ENCODE measurements around the gene LRRC31. TPM values are rescaled to one million over a fixed set of nuclear protein-coding genes. Genes with fewer than 3 reads are reported as not detected.

Gene LRRC31
- total and polyA plus RNA-seq, 2 of the 13 experiments (the other 11 are each of a cell fraction or from before 2014, with no cell fraction given) = not detected

GRCh38 chr3:169863458-169863899 is 6.3 kb downstream of the LRRC31 start (continued):
- TF ChIP-seq HOMEZ (CRISPR knock-in tag; IDR thresholded peaks at IDR 0.05; ENCODE audit: low read depth) = no peak
- TF ChIP-seq POLR2AphosphoS5 (IDR thresholded peaks at IDR 0.05; ENCODE audit: low read depth, low read length) = no peak
- peak; percentile 93 for TF ChIP-seq STAG1 (CRISPR knock-in tag; IDR thresholded peaks at IDR 0.05)
- no peak for TF ChIP-seq LBX2 (CRISPR knock-in tag; IDR thresholded peaks at IDR 0.05; ENCODE audit: borderline replicate concordance)
- TF ChIP-seq MYNN (CRISPR knock-in tag; IDR thresholded peaks at IDR 0.05; ENCODE audit: low read depth) = no peak
- no peak for TF ChIP-seq ZNF563 (CRISPR knock-in tag; IDR thresholded peaks at IDR 0.05)
- TF ChIP-seq ZSCAN9 (CRISPR knock-in tag; IDR thresholded peaks at IDR 0.05; ENCODE audit: borderline replicate concordance) = no peak
- TF ChIP-seq ZMYM2 (CRISPR knock-in tag; IDR thresholded peaks at IDR 0.05) = no peak
- 0 out of 2 replicates have a peak, but pooled peaks have one; percentile 32 for TF ChIP-seq FOXA3 (CRISPR knock-in tag; IDR thresholded peaks at IDR 0.05)
- no peak for TF ChIP-seq ZNF441 (CRISPR knock-in tag; IDR thresholded peaks at IDR 0.05; ENCODE audit: borderline replicate concordance)
- TF ChIP-seq ZSCAN25 (CRISPR knock-in tag; IDR thresholded peaks at IDR 0.05) = no peak
- 0 out of 4 replicates have a peak, but pooled peaks of 1 of the 2 experiments have one; percentile 32 for TF ChIP-seq KLF16 (CRISPR knock-in tag; IDR thresholded peaks at IDR 0.05)
- TF ChIP-seq SYNCRIP (IDR thresholded peaks at IDR 0.05; ENCODE audit: insufficient read depth, low read depth, low read length) = no peak

GRCh38 chr3:169861871-169862270 is 7.9 kb downstream of the LRRC31 start:
- POLR2A ChIA-PET = no interaction called here
- Histone ChIP-seq H3K9me3 (ENCODE audit: low read length) (no peaks in the 10 kb centered on the region), H3K36me3 (replicated peaks in 1 of 2; ENCODE audit: control insufficient read depth in 1 of 2, insufficient read depth in 2 of 2, low read length in 2 of 2) (no peaks in the 10 kb centered on the region), H3K4me1 (ENCODE audit: insufficient read depth, low read length) (no peaks in the 10 kb centered on the region), H3K27ac (ENCODE audit: extremely low read length, insufficient read depth, low read length) (no peak overlapping the region), H2AFZ (ENCODE audit: low read length) (no peak overlapping the region), H3K27me3 (ENCODE audit: control insufficient read depth in 1 of 2, insufficient read depth in 2 of 2, low read length in 2 of 2) (no peaks in the 10 kb centered on the region; a peak in 1 of 5 replicates), H3K9ac (ENCODE audit: insufficient read depth, low read depth, low read length) (no peak overlapping the region), H3K79me2 (ENCODE audit: insufficient read depth, low read length) (no peaks in the 10 kb centered on the region), H4K20me1 (ENCODE audit: insufficient read depth, low read length) (no peaks in the 10 kb centered on the region), H3K4me3 (replicated peaks in 1 of 3; ENCODE audit: insufficient read depth in 1 of 3, low read depth in 2 of 3, low read length in 3 of 3) (no peak overlapping the region), H3K4me2 (ENCODE audit: low read depth, low read length) (no peak overlapping the region)
- WGBS (ENCODE audit: low lambda C conversion rate) = 21% methylated on average over 3 of the region's 5 CpGs
- DNase-seq (ENCODE audit: low spot score) = no peak
- intact Hi-C loops (cut with micrococcal nuclease; ENCODE audit: unreplicated experiment) = loop anchor here (5.0 kb wide), 2 partner anchors 100 to 175 kb away; partner anchors contain the start of gene GPR160
- no TSS peak for BruUV-seq (replicated peaks)
- CTCF ChIA-PET (ENCODE audit: low intra/inter-chr PET ratio, low total read pairs) = no interaction called here
- in situ Hi-C loops (cut with HindIII; ENCODE audit: extremely low pct_ligation_motif_present, low pct_unique_long_range_greater_than_20kb) = loop anchor here (10.0 kb wide), 1 partner anchor 173 kb away; the partner anchor contains the start of gene GPR160
- FAIRE-seq = no peak
- no peak for ATAC-seq
- TF ChIP-seq DPF2 (CRISPR knock-in tag; IDR thresholded peaks at IDR 0.05; ENCODE audit: borderline replicate concordance, low read depth) = no peak
- no peak for TF ChIP-seq TFDP1 (CRISPR knock-in tag; IDR thresholded peaks at IDR 0.05; ENCODE audit: borderline replicate concordance)
- TF ChIP-seq HMGXB4 (CRISPR knock-in tag; IDR thresholded peaks at IDR 0.05; ENCODE audit: borderline replicate concordance in 1 of 2, low read depth in 1 of 2) = no peak
- TF ChIP-seq RELA (CRISPR knock-in tag; IDR thresholded peaks at IDR 0.05) = no peak
- no peak for TF ChIP-seq TEAD3 (CRISPR knock-in tag; optimal IDR thresholded peaks at IDR 0.05; ENCODE audit: borderline replicate concordance)
- TF ChIP-seq ZFP36L2 (CRISPR knock-in tag; IDR thresholded peaks at IDR 0.05) = no peak
- TF ChIP-seq SPEN (CRISPR knock-in tag; IDR thresholded peaks at IDR 0.05; ENCODE audit: low read depth) = no peak
- TF ChIP-seq ZNF205 (CRISPR knock-in tag; IDR thresholded peaks at IDR 0.05) = no peak
